MG63 (cell line): Measurements from ENCODE around the gene CCR5AS. TPM values are rescaled to one million over a fixed set of nuclear protein-coding genes. Genes with fewer than 3 reads are reported as not detected.

Source experiments
- DNase-seq: peaks from one replicate; pipeline ENCODE4 v3.0.0-alpha.2; 2020
- H3K27me3 ChIP-seq: fragments of 250-450 bp; sonication (Bioruptor Pico); 2 replicates; pipeline ENCODE4 v1.5.1; 2020; ENCODE audit warnings: mild to moderate bottlenecking, moderate library complexity
- H3K36me3 ChIP-seq: fragments of 250-450 bp; sonication (Bioruptor Pico); 2 replicates; pipeline ENCODE4 v1.5.1; 2020; ENCODE audit warnings: mild to moderate bottlenecking, moderate library complexity
- H3K4me3 ChIP-seq: fragments of 250-450 bp; sonication (Bioruptor Pico); 2 replicates; pipeline ENCODE4 v1.5.1; 2020; ENCODE audit warnings: mild to moderate bottlenecking, moderate library complexity
- H3K9me3 ChIP-seq: fragments of 250-450 bp; sonication (Bioruptor Pico); 2 replicates; pipeline ENCODE4 v1.5.1; 2020; ENCODE audit warnings: mild to moderate bottlenecking, moderate library complexity
- total RNA-seq: library from RNA; depleted of rRNA; stranded (reverse); fragments of >200 nt; shearing (Covaris generic); gene quantifications from 2 replicates; pipeline ENCODE4 v1.2.3, GENCODE V29; 2014; ENCODE audit warnings: low replicate concordance; rRNA removed

CCR5AS gene

GRCh38 chr3:46321461-46322104, 85.3 kb downstream of the CCR5AS start:
- Histone ChIP-seq H3K4me3 (no peak overlapping the region), H3K27me3 (no peaks in the 10 kb centered on the region), H3K36me3 (no peaks in the 10 kb centered on the region), H3K9me3 (no peaks in the 10 kb centered on the region)
- no peak for DNase-seq

DNA sequence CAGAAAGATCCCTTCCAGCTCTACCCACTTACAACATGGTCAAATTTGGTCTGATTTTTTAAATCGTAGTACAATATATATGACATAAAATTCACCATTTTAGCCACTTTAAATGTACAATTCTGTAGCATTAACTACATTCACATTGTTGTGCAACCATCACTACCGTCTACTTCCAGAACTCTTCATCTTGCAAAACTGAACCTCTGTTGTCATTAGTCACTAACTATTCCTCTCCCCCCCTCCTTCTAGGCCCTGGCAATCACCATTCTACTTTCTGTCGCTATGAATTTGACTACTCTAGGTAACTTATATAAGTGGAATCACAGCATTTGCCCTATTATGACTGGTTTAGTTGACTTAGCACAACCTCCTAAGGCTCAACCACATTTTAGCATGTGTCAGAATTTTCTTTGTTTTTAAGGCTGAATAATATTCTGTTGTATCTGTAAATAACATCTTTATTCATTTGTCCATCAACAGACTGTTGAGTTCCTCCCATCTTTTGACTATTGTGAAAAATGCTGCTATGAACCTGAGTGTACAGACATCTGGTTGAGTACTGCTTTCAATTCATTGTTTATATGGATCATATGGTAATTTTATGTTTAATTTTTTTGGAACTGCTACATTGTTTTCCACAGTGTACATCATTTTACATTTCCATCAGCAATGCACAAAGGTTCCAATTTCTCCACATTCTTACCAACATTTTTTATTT, 88.5 kb downstream of the CCR5AS start:
- no peak for DNase-seq

DNA sequence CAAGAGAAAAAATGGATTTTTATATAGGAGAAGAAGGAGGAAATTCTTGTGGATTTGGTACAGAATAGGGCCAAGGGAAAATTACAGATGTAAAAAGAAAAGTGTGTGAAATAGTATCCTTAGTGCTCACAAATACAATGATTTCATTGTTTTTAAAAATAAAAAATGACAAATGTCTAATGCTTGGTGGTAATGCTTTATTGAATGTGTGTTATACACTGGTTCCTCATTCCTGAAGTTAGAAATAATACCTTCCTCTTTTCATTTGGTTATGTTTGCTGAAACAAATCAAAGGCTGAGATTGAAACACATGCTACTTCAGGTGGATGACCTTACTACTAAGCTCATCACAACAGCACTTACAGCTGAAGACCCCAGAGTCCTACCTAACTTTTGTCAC, 90.7 kb downstream of the CCR5AS start:
- peaks cover 4% of the 10 kb centered on the region; the same call in 1 of the 2 replicates for H3K27me3 ChIP-seq
- no peak overlapping the region for H3K4me3 ChIP-seq
- H3K9me3 ChIP-seq = no peaks in the 10 kb centered on the region
- no peak for DNase-seq
- no peaks in the 10 kb centered on the region for H3K36me3 ChIP-seq

More for the DNA sequence above, 88.5 kb downstream of the CCR5AS start:
- Histone ChIP-seq H3K4me3 (no peak overlapping the region), H3K36me3 (no peaks in the 10 kb centered on the region), H3K27me3 (peaks cover 4% of the 10 kb centered on the region; the same call in 1 of the 2 replicates), H3K9me3 (no peaks in the 10 kb centered on the region)

DNA sequence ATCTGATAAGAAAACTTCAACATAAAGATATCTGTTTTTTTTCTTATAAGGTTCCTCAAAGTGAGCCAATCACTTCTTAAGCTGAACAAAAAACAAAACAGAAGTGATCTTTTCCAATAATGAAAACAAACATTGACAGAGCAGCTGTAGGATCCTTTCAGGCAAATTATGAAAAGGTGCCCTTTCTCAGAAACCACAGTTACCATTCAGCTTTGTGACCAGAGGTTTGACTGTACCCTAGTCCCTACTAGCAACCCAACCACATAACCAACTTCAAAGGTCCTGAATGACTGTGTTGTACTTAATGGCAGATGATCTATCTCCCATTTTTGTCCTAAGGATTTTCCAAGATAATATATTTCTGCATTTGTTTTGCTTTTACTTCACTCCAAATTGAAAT, 92.3 kb downstream of the CCR5AS start:
- no peak for DNase-seq
- H3K4me3 ChIP-seq = no peak overlapping the region
- H3K9me3 ChIP-seq = no peaks in the 10 kb centered on the region
- peaks cover 4% of the 10 kb centered on the region; the same call in 1 of the 2 replicates for H3K27me3 ChIP-seq
- no peaks in the 10 kb centered on the region for H3K36me3 ChIP-seq

Other genes starting within 250 kb of the CCR5AS start
- not detected in 2 replicates for gene CCR1, start 198.8 kb downstream of the CCR5AS start, total RNA-seq
- not detected in 2 replicates for gene CCR3, start 164.6 kb downstream of the CCR5AS start, total RNA-seq
- not detected in 2 replicates for gene CCR2, start 53.0 kb downstream of the CCR5AS start, total RNA-seq
- not detected in 2 replicates for gene CCR5, start 36.1 kb downstream of the CCR5AS start, total RNA-seq
- not detected in 2 replicates for gene CCRL2, start 193 bp upstream of the CCR5AS start, total RNA-seq
- gene LTF, start 57.8 kb upstream of the CCR5AS start, total RNA-seq = not detected in 2 replicates
- not detected in 2 replicates for gene RTP3, start 90.9 kb upstream of the CCR5AS start, total RNA-seq
- 0.10 and 0.36 TPM in 2 replicates for gene LRRC2, start 159.2 kb upstream of the CCR5AS start, total RNA-seq
- gene FAM240A, start 205.5 kb upstream of the CCR5AS start, total RNA-seq = not detected in 2 replicates